Fibroblast of the aortic adventitia (primary cell): Measurements from ENCODE around the gene HAUS8. TPM values are rescaled to one million over a fixed set of nuclear protein-coding genes. Genes with fewer than 3 reads are reported as not detected.

Source experiments
- DNase-seq: peaks from one replicate; pipeline ENCODE4 v3.0.0-alpha.2; 2010; ENCODE audit warnings: low read depth
- H3K4me3 ChIP-seq: 2 replicates; pipeline ENCODE4 v1.5.1; 2011; ENCODE audit warnings: low read depth, mild to moderate bottlenecking, control low read depth, low read length, moderate library complexity
- CTCF ChIP-seq: IDR thresholded peaks from 2 replicates; pipeline ENCODE4 v1.5.1; 2011; ENCODE audit warnings: mild to moderate bottlenecking, low read length, control low read depth, inconsistent platforms; ENCODE audit not compliant: insufficient read depth
- total RNA-seq: library from RNA; depleted of rRNA; stranded (reverse); fragments of >200 nt; gene quantifications from 2 replicates; pipeline ENCODE4 v1.2.3, GENCODE V29; 2012; ENCODE audit warnings: low replicate concordance

HAUS8 gene
- total RNA-seq, 1 donor, result 5.2 TPM

- DNase-seq, result no peak
- no peak for TF ChIP-seq CTCF
- no peak overlapping the region for H3K4me3 ChIP-seq
These were observed 39.2 kb upstream of the HAUS8 start for GRCh38 chr19:17114414-17114831.

GRCh38 chr19:17113127-17113785 lies 38.0 kb upstream of the HAUS8 start:
- no peak for TF ChIP-seq CTCF
- DNase-seq, result no peak
- no peak overlapping the region for H3K4me3 ChIP-seq

- no peak for TF ChIP-seq CTCF
- no peak overlapping the region for H3K4me3 ChIP-seq
- no peak for DNase-seq
These were observed 37.4 kb upstream of the HAUS8 start for GRCh38 chr19:17112700-17113099.

- no peak for DNase-seq
- no peak for TF ChIP-seq CTCF
- no peak overlapping the region for H3K4me3 ChIP-seq
These were observed 37.0 kb upstream of the HAUS8 start for GRCh38 chr19:17112271-17112670.

GRCh38 chr19:17111766-17112165 lies 36.5 kb upstream of the HAUS8 start:
- TF ChIP-seq CTCF, result no peak
- no peak for DNase-seq
- H3K4me3 ChIP-seq, result no peak overlapping the region

GRCh38 chr19:17110599-17110966 lies 35.3 kb upstream of the HAUS8 start:
- no peak for TF ChIP-seq CTCF
- DNase-seq, result no peak
- H3K4me3 ChIP-seq, result no peak overlapping the region
